NCI-H2081 treated with DMSO at 0.1 percent for 48 hours (cell line): ENCODE data around the gene SNX33.

Experiments
- DNase-seq: peaks from one replicate; lab custom pipeline; 2025; lab: John Stamatoyannopoulos, UW

Gene SNX33

GRCh38 chr15:75641603-75642002 lies 6.1 kb upstream of the SNX33 start:
- no peak for DNase-seq

- DNase-seq, result no peak
Observed at GRCh38 chr15:75644376-75644775, 3.3 kb upstream of the SNX33 start.

DNA sequence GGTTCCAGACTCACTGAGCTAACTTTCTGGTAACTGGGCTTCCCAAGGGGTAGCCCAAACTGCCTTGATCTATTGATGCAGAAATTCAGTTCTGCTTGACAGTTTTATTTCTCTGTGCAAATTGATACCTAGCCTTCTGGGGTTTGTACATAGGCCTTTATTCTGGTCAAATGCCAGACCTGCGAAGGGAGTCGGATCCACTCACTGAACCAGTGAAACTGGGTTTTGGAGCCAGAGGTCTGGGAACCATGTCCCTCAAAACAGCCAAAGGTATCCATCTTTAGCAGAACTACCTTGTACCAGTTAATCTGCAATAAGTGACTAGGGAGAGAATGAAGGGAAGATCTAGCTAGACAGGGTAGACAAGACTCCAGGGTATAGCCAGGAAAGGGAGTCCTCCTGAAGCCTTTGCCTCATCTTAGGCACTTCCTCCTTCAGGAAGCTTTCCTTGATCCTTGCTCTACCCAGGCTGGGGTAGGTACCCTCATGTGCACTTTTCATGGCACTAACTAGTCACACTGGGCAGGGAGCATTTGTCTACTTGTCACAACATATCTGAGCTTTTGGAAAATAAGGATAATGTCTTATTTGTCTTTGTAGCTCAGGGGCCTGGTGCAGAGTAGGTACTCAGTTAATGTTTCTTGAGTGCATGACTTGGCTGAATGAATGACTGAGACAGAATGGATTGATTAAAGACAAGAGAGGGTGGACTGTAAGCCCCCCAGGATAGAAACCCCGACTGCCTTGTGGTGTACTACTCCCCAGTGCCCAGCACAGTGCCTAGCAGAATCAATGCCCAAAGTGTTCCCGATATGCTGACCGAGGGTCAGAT lies 1.4 kb upstream of the SNX33 start:
- no peak for DNase-seq

DNA sequence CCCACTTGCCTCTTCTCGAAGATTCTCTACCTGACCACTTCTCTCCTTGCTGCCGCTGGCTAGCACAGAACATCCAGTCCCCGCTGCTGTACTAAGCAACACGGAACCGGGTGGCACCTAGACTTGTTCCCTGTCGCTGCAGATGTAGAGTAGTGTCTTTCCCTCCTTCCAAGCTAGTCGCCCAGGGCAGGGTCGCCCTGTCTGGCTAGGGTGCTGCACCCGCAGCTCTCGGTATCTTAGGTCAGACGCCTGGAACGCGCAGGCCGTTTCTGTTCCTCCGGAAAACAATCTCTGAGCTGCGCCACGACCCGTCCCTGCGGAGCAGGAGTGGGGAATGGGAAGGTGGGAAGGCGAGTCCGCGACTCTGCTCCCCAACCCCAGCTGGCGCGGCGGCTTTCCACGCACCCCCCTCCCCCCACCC lies 758 bp upstream of the SNX33 start:
- no peak for DNase-seq

- DNase-seq, result no peak
Observed at GRCh38 chr15:75648156-75649000, 666 bp downstream of the SNX33 start.

- DNase-seq, result no peak
Observed at GRCh38 chr15:75649045-75649761, 1.5 kb downstream of the SNX33 start.

DNA sequence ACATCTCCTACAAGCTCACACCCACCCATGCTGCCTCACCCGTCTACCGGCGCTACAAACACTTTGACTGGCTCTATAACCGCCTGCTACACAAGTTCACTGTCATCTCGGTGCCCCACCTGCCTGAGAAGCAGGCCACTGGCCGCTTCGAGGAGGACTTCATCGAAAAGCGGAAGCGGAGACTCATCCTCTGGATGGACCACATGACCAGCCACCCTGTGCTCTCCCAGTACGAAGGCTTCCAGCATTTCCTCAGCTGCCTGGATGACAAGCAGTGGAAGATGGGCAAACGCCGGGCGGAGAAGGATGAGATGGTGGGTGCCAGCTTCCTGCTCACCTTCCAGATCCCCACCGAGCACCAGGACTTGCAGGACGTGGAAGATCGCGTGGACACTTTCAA lies 2.1 kb downstream of the SNX33 start:
- no peak for DNase-seq

DNA sequence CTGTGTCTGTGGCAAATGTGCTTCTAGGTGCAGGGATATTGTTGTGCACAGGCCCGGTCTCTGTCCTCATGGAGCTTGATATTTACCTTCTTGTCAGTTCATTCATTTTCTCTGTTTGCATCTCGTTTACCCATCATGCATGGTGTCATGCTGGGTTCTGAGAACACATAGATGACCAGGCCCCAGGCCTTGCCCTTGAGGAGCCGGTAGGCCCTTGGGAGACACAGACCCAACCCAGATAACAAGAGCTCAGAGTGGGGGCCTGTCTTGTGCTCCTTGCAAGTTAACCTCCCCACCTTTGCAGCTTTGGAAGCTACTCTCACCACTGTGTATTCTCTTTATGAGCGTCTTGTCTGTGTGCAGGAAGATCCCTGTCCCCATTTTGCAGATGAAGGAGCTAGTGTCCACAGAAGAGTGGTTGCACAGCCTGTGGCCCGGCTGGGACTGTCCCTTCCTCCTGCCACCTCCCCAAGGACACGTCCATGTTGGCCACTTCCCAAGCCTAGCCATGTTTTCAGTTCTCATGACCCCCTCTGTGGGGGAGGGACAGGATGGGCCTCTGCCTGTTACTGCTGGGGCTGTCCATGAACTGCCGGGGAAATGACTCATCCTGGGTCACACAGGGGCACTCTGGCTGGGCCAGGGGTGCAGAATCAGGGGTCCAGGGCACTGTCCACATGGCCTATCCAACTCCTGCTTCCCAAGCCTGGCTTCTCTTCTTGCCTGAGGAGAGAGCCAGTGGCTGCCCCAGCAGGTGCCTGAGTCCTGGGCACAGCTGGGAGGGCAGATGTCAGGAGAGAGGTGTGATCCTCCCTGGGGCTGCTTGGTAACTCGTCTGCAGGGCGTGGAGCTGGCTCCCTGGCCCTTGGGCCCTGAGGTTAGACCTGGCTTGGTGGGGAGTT lies 3.4 kb downstream of the SNX33 start:
- no peak for DNase-seq

DNA sequence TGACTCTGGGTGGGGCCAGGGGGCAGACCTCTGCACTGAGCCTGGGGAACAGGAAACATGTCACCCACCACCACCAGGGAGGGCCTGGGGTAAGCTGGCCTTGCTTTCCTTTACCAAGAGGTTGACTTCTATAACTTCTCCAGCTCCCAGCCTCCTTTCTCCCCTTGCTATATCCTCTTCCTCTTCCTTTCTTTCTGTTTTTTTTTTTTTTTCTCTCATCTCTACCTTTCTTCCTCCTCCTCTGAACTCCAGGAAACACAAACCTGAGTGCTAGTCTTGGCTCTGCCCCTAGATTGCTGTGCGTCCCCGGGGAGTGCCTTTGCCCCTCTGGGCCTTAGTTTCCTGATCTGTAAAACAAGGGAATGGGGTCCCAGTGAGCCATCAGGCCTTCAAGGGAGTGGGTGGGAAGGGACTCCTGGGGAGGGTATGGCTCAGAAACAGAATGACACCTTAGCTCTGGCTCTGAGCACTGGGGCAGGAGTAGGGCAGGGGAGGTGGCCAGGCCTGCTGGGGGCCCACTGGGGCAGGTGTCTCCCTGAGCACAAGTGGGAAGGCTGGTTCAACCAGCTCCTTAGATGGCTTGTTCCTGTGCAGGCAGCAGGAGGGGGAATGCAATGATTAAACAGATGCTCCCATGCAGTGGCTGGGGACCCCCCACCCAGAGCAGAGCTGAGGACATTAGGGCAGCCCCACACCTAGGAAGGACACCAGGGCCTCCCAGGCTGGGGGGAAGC lies 4.3 kb downstream of the SNX33 start:
- DNase-seq, result no peak

DNA sequence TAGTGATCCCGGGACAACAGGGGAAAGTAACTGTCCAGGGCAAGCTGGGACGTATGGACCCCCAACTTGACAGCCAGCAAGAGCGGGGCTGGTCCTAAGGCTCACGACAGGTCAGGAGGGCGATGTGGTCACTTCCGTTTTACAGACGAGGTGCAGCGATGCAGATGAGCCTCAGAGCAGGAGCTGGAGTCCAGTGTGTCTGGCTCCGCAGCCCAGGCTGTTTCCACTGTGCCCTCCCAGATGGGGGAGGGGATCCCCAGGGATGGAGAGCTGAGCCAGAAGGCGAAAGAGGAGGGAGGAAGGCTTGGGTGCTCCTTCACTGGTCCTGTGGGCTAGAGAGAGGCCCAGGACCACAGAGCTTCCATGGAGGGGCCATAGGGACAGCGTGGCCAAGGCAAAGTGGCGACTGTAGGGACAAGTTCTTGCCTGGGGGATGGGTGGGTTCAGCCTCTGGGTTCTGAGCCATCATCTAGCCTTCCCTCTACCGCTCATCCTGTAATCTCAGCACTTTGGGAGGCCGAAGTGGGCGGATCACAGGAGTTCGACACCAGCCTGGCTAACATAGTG lies 5.7 kb downstream of the SNX33 start:
- DNase-seq, result no peak

DNA sequence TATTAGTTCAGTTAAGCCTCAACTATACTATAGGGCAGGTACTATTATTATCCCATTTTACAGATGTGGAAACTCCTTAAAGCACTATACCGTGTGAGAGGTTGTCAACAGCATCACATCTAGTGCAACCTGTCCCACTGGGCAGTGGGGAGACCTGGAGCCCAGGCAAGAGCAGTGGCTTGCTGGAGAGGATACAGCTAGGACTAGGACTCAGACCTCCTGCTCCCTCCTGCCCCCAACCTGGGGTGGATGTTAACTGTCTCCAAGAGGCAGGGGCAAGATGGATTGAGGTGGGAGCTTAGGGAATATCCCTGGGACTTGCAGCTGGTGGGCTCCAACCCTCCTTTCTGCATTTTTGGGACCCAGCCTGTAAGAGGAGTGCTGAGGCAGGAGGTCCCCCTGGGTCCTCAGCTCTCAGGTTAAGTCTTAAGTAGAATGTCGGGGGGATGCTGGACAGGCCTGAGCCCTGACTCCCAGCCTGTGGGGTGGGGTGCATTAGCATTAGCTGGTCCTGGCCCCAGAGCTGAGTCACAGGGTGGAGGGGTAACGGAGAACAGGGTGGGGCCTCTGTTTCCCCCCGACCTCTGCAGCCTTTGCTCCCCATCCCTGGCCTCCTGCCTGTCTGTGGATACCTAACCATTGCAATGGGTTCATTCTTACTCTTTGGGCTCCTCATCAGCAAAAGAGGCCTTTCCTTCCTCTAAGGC lies 6.6 kb downstream of the SNX33 start:
- DNase-seq, result no peak

GRCh38 chr15:75655931-75656330 lies 8.2 kb downstream of the SNX33 start:
- DNase-seq, result no peak

DNA sequence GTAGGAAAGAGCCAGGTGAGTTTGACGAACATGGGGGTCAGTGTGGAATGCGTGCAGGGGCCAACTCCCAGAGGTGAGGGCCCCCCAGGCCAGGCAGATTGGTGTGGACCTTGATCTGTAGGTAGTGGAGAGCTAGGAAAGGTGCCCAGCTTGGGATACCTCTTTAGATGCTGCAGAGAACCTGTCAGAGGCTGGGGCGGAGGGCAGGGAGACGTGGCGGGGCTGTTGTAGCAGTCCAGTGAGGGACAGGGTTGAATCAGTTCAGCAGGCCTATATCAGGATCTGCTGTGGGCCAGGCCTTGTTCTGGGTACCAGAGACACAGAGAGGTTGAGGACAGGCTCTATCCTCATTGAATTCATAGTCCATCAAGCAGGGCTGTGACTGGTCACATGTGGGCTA lies 8.6 kb downstream of the SNX33 start:
- no peak for DNase-seq

DNA sequence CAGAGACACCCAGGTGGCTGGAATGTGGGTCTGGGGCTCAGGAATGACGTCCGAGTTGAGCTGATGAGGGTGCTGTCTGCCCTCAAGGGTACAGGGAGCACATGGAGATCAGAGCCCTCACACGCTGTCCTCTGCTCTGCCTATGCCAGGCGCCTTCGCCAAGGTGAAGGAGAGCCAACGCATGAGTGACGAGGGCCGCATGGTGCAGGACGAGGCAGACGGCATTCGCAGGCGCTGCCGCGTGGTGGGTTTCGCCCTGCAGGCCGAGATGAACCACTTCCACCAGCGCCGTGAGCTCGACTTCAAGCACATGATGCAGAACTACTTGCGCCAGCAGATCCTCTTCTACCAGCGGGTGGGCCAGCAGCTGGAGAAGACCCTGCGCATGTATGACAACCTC lies 9.1 kb downstream of the SNX33 start:
- no peak for DNase-seq

- DNase-seq, result no peak
Observed at GRCh38 chr15:75659141-75659771, 11.5 kb downstream of the SNX33 start.

GRCh38 chr15:75659928-75660645 lies 12.4 kb downstream of the SNX33 start:
- DNase-seq, result no peak

GRCh38 chr15:75661100-75661755 lies 13.5 kb downstream of the SNX33 start:
- DNase-seq, result no peak

GRCh38 chr15:75661756-75662140 lies 14.0 kb downstream of the SNX33 start:
- DNase-seq, result no peak
